ENCODE measurements around the gene UBXN4. TPM values are rescaled to one million over a fixed set of nuclear protein-coding genes. Genes with fewer than 3 reads are reported as not detected.

The UBXN4 gene
- total RNA-seq, 2 donors from 2014 or later, result 106 to 117 TPM

GRCh38 chr2:135817951-135818350, 76.3 kb downstream of the UBXN4 start:
- no peak overlapping the region for H3K27ac ChIP-seq
- H3K9me3 ChIP-seq, result no peaks in the 10 kb centered on the region
- no peak overlapping the region for H3K4me3 ChIP-seq
- no peak overlapping the region for H3K9ac ChIP-seq (ENCODE audit: low read depth in 2 of 2, low read length in 2 of 2)
- no peaks in the 10 kb centered on the region for H3K27me3 ChIP-seq
- no peaks in the 10 kb centered on the region for H3K4me1 ChIP-seq
- DNase-seq, result no peak
- intact Hi-C loops (cut with DNase I), result no loop called here
- no peaks in the 10 kb centered on the region for H3K36me3 ChIP-seq
- TF ChIP-seq CTCF (IDR thresholded peaks at IDR 0.05), result no peak

GRCh38 chr2:135818937-135819610, 77.4 kb downstream of the UBXN4 start:
- TF ChIP-seq CTCF (IDR thresholded peaks at IDR 0.05), result peak; percentile 20
- H3K9ac ChIP-seq (ENCODE audit: low read depth in 2 of 2, low read length in 2 of 2), result no peak overlapping the region
- H3K9me3 ChIP-seq, result no peaks in the 10 kb centered on the region
- H3K4me3 ChIP-seq, result no peak overlapping the region
- no peaks in the 10 kb centered on the region for H3K27me3 ChIP-seq
- H3K4me1 ChIP-seq, result no peaks in the 10 kb centered on the region
- H3K36me3 ChIP-seq, result no peaks in the 10 kb centered on the region
- intact Hi-C loops (cut with DNase I), result no loop called here
- no peak overlapping the region for H3K27ac ChIP-seq
- no peak for DNase-seq

GRCh38 chr2:135820003-135820618, 78.5 kb downstream of the UBXN4 start:
- Histone ChIP-seq H3K27ac (no peak overlapping the region), H3K27me3 (no peaks in the 10 kb centered on the region), H3K9me3 (no peaks in the 10 kb centered on the region), H3K4me3 (no peak overlapping the region), H3K36me3 (no peaks in the 10 kb centered on the region), H3K9ac (ENCODE audit: low read depth in 2 of 2, low read length in 2 of 2) (no peak overlapping the region), H3K4me1 (no peaks in the 10 kb centered on the region)
- no peak for DNase-seq
- intact Hi-C loops (cut with DNase I), result no loop called here
- no peak for TF ChIP-seq CTCF (IDR thresholded peaks at IDR 0.05)

- H3K36me3 ChIP-seq, result no peaks in the 10 kb centered on the region
- H3K4me3 ChIP-seq, result no peak overlapping the region
- no peaks in the 10 kb centered on the region for H3K9me3 ChIP-seq
- no peaks in the 10 kb centered on the region for H3K4me1 ChIP-seq
- H3K27me3 ChIP-seq, result no peaks in the 10 kb centered on the region
- H3K9ac ChIP-seq (ENCODE audit: low read depth in 2 of 2, low read length in 2 of 2), result no peak overlapping the region
- intact Hi-C loops (cut with DNase I), result no loop called here
- H3K27ac ChIP-seq, result no peak overlapping the region
- TF ChIP-seq CTCF (IDR thresholded peaks at IDR 0.05), result no peak
- no peak for DNase-seq
These were observed 79.5 kb downstream of the UBXN4 start for GRCh38 chr2:135821190-135821589.

- Histone ChIP-seq H3K36me3 (no peaks in the 10 kb centered on the region), H3K27me3 (no peaks in the 10 kb centered on the region), H3K27ac (no peak overlapping the region), H3K9ac (ENCODE audit: low read depth in 2 of 2, low read length in 2 of 2) (no peak overlapping the region), H3K4me1 (no peaks in the 10 kb centered on the region), H3K4me3 (no peak overlapping the region), H3K9me3 (no peaks in the 10 kb centered on the region)
- intact Hi-C loops (cut with DNase I), result no loop called here
- TF ChIP-seq CTCF (IDR thresholded peaks at IDR 0.05), result no peak
- DNase-seq, result no peak
These were observed 81.2 kb downstream of the UBXN4 start for GRCh38 chr2:135822855-135823254.
